NT2/D1 (cell line): ENCODE results near the gene GRK4.

Experiments
- DNase-seq: peaks from one replicate; pipeline ENCODE4 v3.0.0-alpha.2; 2011; ENCODE audit warnings: low read depth, low spot score
- H3K27me3 ChIP-seq: 2 replicates; pipeline ENCODE4 v1.6.0; 2011; ENCODE audit warnings: mild to moderate bottlenecking; ENCODE audit not compliant: insufficient read length, insufficient read depth
- H3K36me3 ChIP-seq: 2 replicates; pipeline ENCODE4 v1.6.1; 2011; ENCODE audit warnings: mild to moderate bottlenecking, low read length, mixed read lengths; ENCODE audit not compliant: insufficient read depth, insufficient read length
- H3K4me1 ChIP-seq: 2 replicates; pipeline ENCODE4 v1.5.1; 2011; ENCODE audit not compliant: insufficient read depth, insufficient read length
- H3K4me3 ChIP-seq: 2 replicates; pipeline ENCODE4 v1.5.1; 2011; ENCODE audit warnings: low read depth; ENCODE audit not compliant: insufficient read length
- H3K9ac ChIP-seq: 2 replicates; pipeline ENCODE4 v1.6.0; 2011; ENCODE audit warnings: low read depth; ENCODE audit not compliant: insufficient read length
- H3K9me3 ChIP-seq: 2 replicates; pipeline ENCODE4 v1.5.1; 2011; ENCODE audit warnings: mild to moderate bottlenecking, low read length; ENCODE audit not compliant: insufficient read depth
- SUZ12 ChIP-seq: IDR thresholded peaks from 2 replicates; pipeline ENCODE4 v1.6.1; 2011; ENCODE audit not compliant: insufficient read length, insufficient read depth; ENCODE audit errors: extremely low read depth
- YY1 ChIP-seq: IDR thresholded peaks from 2 replicates; pipeline ENCODE4 v1.6.1; 2011; ENCODE audit not compliant: insufficient read length, insufficient read depth
- ZNF274 ChIP-seq: IDR thresholded peaks from 2 replicates; pipeline ENCODE4 v1.6.1; 2011; ENCODE audit warnings: mild to moderate bottlenecking, low read depth, low read length

GRK4 gene

DNA sequence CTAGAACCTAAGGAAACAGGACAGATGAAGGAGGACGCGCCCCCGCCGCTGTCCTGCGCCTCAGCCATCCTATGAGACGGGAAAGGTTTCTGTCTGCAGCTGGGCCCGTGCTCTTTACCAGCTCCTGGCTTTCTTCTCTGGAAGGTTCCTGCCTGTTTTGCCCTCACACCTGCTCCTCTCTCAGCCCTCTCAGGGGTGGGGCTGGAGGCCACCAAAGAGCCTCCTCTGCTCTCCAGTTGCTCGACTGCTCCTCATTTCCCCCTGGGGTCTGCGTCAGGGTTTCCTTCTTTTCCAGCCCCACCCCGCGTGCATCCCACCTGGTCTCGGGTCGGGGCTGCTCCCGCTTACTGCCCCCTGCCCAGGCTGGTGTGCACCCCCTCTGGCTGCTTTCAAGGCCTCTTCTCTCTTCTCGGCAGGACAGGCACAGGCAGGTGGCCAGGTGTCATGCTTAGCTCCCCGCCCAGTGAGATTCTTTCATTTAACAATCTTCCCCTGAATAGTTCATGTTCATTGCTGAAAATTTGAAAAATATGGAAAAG is 106.4 kb downstream of the GRK4 start:
- Histone ChIP-seq H3K9ac (no peak overlapping the region), H3K36me3 (no peaks in the 10 kb centered on the region), H3K4me1 (peaks cover 6% of the 10 kb centered on the region), H3K4me3 (no peak overlapping the region), H3K27me3 (no peaks in the 10 kb centered on the region), H3K9me3 (no peaks in the 10 kb centered on the region)
- no peak for DNase-seq
- TF ChIP-seq SUZ12 = no peak
- TF ChIP-seq YY1 = no peak
- no peak for TF ChIP-seq ZNF274

DNA sequence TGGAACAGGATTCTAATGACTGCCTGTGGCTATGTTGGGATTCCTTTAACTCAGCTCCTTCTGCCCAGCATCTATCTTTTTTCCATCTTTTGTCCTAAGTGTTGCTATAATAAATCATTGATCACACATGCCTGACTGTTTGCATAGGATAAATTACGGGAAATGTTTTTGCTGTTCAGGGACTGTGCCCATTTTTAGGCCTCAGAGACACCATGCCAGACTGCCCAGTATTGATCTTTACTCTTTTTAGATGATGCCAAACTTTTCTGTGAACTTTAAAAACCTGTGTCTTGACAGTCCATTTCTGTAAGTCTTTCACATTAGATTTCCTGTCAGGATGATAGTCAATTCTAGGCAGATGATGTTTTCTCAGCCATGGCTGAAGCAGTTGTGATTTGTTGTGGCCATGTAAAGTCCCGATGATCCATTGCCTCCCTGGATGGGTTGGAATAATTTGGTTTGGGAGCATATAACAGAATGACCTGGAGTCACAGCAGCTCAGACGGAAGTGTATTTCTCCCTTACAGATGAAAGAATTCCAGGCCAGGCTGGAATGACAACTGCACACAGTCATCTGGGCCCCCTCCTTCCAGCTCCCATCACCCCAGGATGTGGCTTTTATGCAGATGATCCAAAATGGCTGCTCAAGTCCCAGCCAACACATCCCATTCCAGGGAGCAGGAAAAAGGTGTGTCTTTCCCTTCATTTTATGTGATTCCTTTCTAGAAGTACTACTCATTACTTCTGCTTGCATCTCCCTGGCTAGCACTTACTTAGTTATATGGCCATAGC is 107.5 kb downstream of the GRK4 start:
- Histone ChIP-seq H3K4me1 (peaks cover 6% of the 10 kb centered on the region), H3K27me3 (no peaks in the 10 kb centered on the region), H3K9me3 (no peaks in the 10 kb centered on the region), H3K9ac (no peak overlapping the region), H3K4me3 (no peak overlapping the region), H3K36me3 (peaks cover 1% of the 10 kb centered on the region)
- TF ChIP-seq SUZ12 (no peak), YY1 (no peak), ZNF274 (no peak)
- no peak for DNase-seq

GRCh38 chr4:3071811-3072210 is 108.4 kb downstream of the GRK4 start:
- Histone ChIP-seq H3K4me1 (peaks cover 6% of the 10 kb centered on the region), H3K36me3 (peaks cover 7% of the 10 kb centered on the region), H3K9me3 (no peaks in the 10 kb centered on the region), H3K4me3 (no peak overlapping the region), H3K27me3 (no peaks in the 10 kb centered on the region), H3K9ac (no peak overlapping the region)
- TF ChIP-seq YY1 (no peak), SUZ12 (no peak), ZNF274 (no peak)
- no peak for DNase-seq

- Histone ChIP-seq H3K9ac (peak overlapping the region; percentile 86), H3K4me1 (peaks cover 6% of the 10 kb centered on the region), H3K4me3 (peak overlapping the region; percentile 58), H3K36me3 (peaks cover 11% of the 10 kb centered on the region), H3K9me3 (no peaks in the 10 kb centered on the region), H3K27me3 (no peaks in the 10 kb centered on the region)
- DNase-seq = no peak
- TF ChIP-seq YY1 (no peak), ZNF274 (no peak), SUZ12 (no peak)
These were observed 110.0 kb downstream of the GRK4 start for GRCh38 chr4:3073158-3074077.

GRCh38 chr4:3074078-3074845 is 110.9 kb downstream of the GRK4 start, which contains the start of the genes HTT and HTT-AS:
Gene HTT, plus strand, starts transcription at chr4:3074681. Its CDS starts 145 bp downstream, at chr4:3074826.
Gene HTT-AS, minus strand, starts transcription at chr4:3074538.
- Histone ChIP-seq H3K9me3 (no peaks in the 10 kb centered on the region), H3K9ac (peak within 1 kb of the TSS; percentile 96), H3K36me3 (peaks cover 11% of the 10 kb centered on the region), H3K4me1 (peaks cover 6% of the 10 kb centered on the region), H3K4me3 (peak within 1 kb of the TSS; percentile 93), H3K27me3 (no peaks in the 10 kb centered on the region)
- TF ChIP-seq ZNF274 = no peak
- peak; percentile 76 for TF ChIP-seq YY1
- TF ChIP-seq SUZ12 = no peak
- DNase-seq = peak; percentile 86

GRCh38 chr4:3074846-3075651 is 111.7 kb downstream of the GRK4 start:
- TF ChIP-seq ZNF274 (no peak), YY1 (no peak), SUZ12 (no peak)
- Histone ChIP-seq H3K9me3 (no peaks in the 10 kb centered on the region), H3K36me3 (peaks cover 11% of the 10 kb centered on the region), H3K4me1 (peaks cover 6% of the 10 kb centered on the region), H3K4me3 (peak overlapping the region; percentile 93), H3K27me3 (no peaks in the 10 kb centered on the region), H3K9ac (peak overlapping the region; percentile 96)
- peak; percentile 64 for DNase-seq
